ENCODE measurements around the gene SLC29A3. TPM values are rescaled to one million over a fixed set of nuclear protein-coding genes. Genes with fewer than 3 reads are reported as not detected.

SLC29A3 gene
- total RNA-seq, 2 donors from 2014 or later: 3.2 to 3.3 TPM

GRCh38 chr10:71312220-71312619 is 6.8 kb upstream of the SLC29A3 start:
- no peak overlapping the region for H3K4me3 Mint-ChIP-seq
- no peak for ATAC-seq
- H3K27ac Mint-ChIP-seq: no peak overlapping the region
- H3K4me1 Mint-ChIP-seq: no peaks in the 10 kb centered on the region
- DNase-seq: no peak
- no peaks in the 10 kb centered on the region for H3K9me3 ChIP-seq (ENCODE audit: control insufficient read depth, low read length, poor library complexity, severe bottlenecking)
- no peaks in the 10 kb centered on the region for H3K36me3 Mint-ChIP-seq (ENCODE audit: low read depth)
- peaks cover 38% of the 10 kb centered on the region for H3K27me3 Mint-ChIP-seq

GRCh38 chr10:71312811-71313789 is 6.0 kb upstream of the SLC29A3 start:
- peaks cover 38% of the 10 kb centered on the region for H3K27me3 Mint-ChIP-seq
- H3K36me3 Mint-ChIP-seq (ENCODE audit: low read depth): no peaks in the 10 kb centered on the region
- DNase-seq (no peak), ATAC-seq (no peak)
- H3K4me3 Mint-ChIP-seq: no peak overlapping the region
- no peak overlapping the region for H3K27ac Mint-ChIP-seq
- no peaks in the 10 kb centered on the region for H3K4me1 Mint-ChIP-seq
- no peaks in the 10 kb centered on the region for H3K9me3 ChIP-seq (ENCODE audit: control insufficient read depth, low read length, poor library complexity, severe bottlenecking)

GRCh38 chr10:71314028-71314693 is 4.9 kb upstream of the SLC29A3 start:
- no peak overlapping the region for H3K27ac Mint-ChIP-seq
- no peak overlapping the region for H3K4me3 Mint-ChIP-seq
- peaks cover 5% of the 10 kb centered on the region for H3K4me1 Mint-ChIP-seq
- ATAC-seq: peak; percentile 42
- peaks cover 34% of the 10 kb centered on the region for H3K27me3 Mint-ChIP-seq
- peak; percentile 32 to 43 (median 35) for DNase-seq
- H3K9me3 ChIP-seq (ENCODE audit: control insufficient read depth, low read length, poor library complexity, severe bottlenecking): no peaks in the 10 kb centered on the region
- H3K36me3 Mint-ChIP-seq (ENCODE audit: low read depth): no peaks in the 10 kb centered on the region

GRCh38 chr10:71314694-71315225 is 4.3 kb upstream of the SLC29A3 start:
- no peak overlapping the region for H3K4me3 Mint-ChIP-seq
- DNase-seq (no peak), ATAC-seq (no peak)
- peaks cover 8% of the 10 kb centered on the region for H3K4me1 Mint-ChIP-seq
- no peaks in the 10 kb centered on the region for H3K36me3 Mint-ChIP-seq (ENCODE audit: low read depth)
- H3K27me3 Mint-ChIP-seq: peaks cover 28% of the 10 kb centered on the region
- H3K9me3 ChIP-seq (ENCODE audit: control insufficient read depth, low read length, poor library complexity, severe bottlenecking): no peaks in the 10 kb centered on the region
- no peak overlapping the region for H3K27ac Mint-ChIP-seq

- H3K9me3 ChIP-seq (ENCODE audit: control insufficient read depth, low read length, poor library complexity, severe bottlenecking): no peaks in the 10 kb centered on the region
- DNase-seq (no peak), ATAC-seq (no peak)
- H3K4me3 Mint-ChIP-seq: no peak overlapping the region
- H3K4me1 Mint-ChIP-seq: peaks cover 8% of the 10 kb centered on the region
- H3K27ac Mint-ChIP-seq: peak overlapping the region; percentile 16
- no peaks in the 10 kb centered on the region for H3K36me3 Mint-ChIP-seq (ENCODE audit: low read depth)
- H3K27me3 Mint-ChIP-seq: peaks cover 18% of the 10 kb centered on the region
Observed at GRCh38 chr10:71316056-71316785, 2.8 kb upstream of the SLC29A3 start.

- H3K9me3 ChIP-seq (ENCODE audit: control insufficient read depth, low read length, poor library complexity, severe bottlenecking): no peaks in the 10 kb centered on the region
- peaks cover 8% of the 10 kb centered on the region for H3K4me1 Mint-ChIP-seq
- no peaks in the 10 kb centered on the region for H3K36me3 Mint-ChIP-seq (ENCODE audit: low read depth)
- H3K4me3 Mint-ChIP-seq: no peak overlapping the region
- H3K27ac Mint-ChIP-seq: peak overlapping the region; percentile 16
- no peak for ATAC-seq
- H3K27me3 Mint-ChIP-seq: peaks cover 15% of the 10 kb centered on the region
- DNase-seq: no peak
Observed at GRCh38 chr10:71316786-71317160, 2.3 kb upstream of the SLC29A3 start.

- peak overlapping the region; percentile 49 for H3K4me3 Mint-ChIP-seq
- H3K27ac Mint-ChIP-seq: no peak overlapping the region
- no peak for DNase-seq
- H3K36me3 Mint-ChIP-seq (ENCODE audit: low read depth): no peaks in the 10 kb centered on the region
- no peak for ATAC-seq
- peaks cover 13% of the 10 kb centered on the region for H3K27me3 Mint-ChIP-seq
- H3K4me1 Mint-ChIP-seq: peaks cover 8% of the 10 kb centered on the region
- H3K9me3 ChIP-seq (ENCODE audit: control insufficient read depth, low read length, poor library complexity, severe bottlenecking): no peaks in the 10 kb centered on the region
Observed at GRCh38 chr10:71317739-71318138, 1.3 kb upstream of the SLC29A3 start.

GRCh38 chr10:71319800-71320392 is 837 bp downstream of the SLC29A3 start:
- peaks cover 7% of the 10 kb centered on the region for H3K36me3 Mint-ChIP-seq (ENCODE audit: low read depth)
- H3K27ac Mint-ChIP-seq: peak overlapping the region; percentile 88
- peak overlapping the region; percentile 95 for H3K4me3 Mint-ChIP-seq
- DNase-seq (no peak), ATAC-seq (no peak)
- peaks cover 4% of the 10 kb centered on the region for H3K27me3 Mint-ChIP-seq
- H3K4me1 Mint-ChIP-seq: peaks cover 15% of the 10 kb centered on the region
- no peaks in the 10 kb centered on the region for H3K9me3 ChIP-seq (ENCODE audit: control insufficient read depth, low read length, poor library complexity, severe bottlenecking)

- Mint-ChIP-seq H3K27me3 (peaks cover 4% of the 10 kb centered on the region), H3K4me3 (peak overlapping the region; percentile 49), H3K4me1 (peaks cover 15% of the 10 kb centered on the region), H3K27ac (no peak overlapping the region), H3K36me3 (ENCODE audit: low read depth) (peaks cover 7% of the 10 kb centered on the region)
- ATAC-seq (no peak), DNase-seq (no peak)
- no peaks in the 10 kb centered on the region for H3K9me3 ChIP-seq (ENCODE audit: control insufficient read depth, low read length, poor library complexity, severe bottlenecking)
Observed at GRCh38 chr10:71320592-71320991, 1.5 kb downstream of the SLC29A3 start.

GRCh38 chr10:71321386-71321785 is 2.3 kb downstream of the SLC29A3 start:
- H3K36me3 Mint-ChIP-seq (ENCODE audit: low read depth): peaks cover 7% of the 10 kb centered on the region
- ATAC-seq (no peak), DNase-seq (no peak)
- peaks cover 15% of the 10 kb centered on the region for H3K4me1 Mint-ChIP-seq
- H3K4me3 Mint-ChIP-seq: no peak overlapping the region
- H3K9me3 ChIP-seq (ENCODE audit: control insufficient read depth, low read length, poor library complexity, severe bottlenecking): no peaks in the 10 kb centered on the region
- H3K27me3 Mint-ChIP-seq: peaks cover 4% of the 10 kb centered on the region
- no peak overlapping the region for H3K27ac Mint-ChIP-seq

- Mint-ChIP-seq H3K27me3 (no peaks in the 10 kb centered on the region), H3K4me1 (peaks cover 23% of the 10 kb centered on the region), H3K36me3 (ENCODE audit: low read depth) (peaks cover 10% of the 10 kb centered on the region), H3K4me3 (no peak overlapping the region), H3K27ac (no peak overlapping the region)
- H3K9me3 ChIP-seq (ENCODE audit: control insufficient read depth, low read length, poor library complexity, severe bottlenecking): no peaks in the 10 kb centered on the region
- no peak for ATAC-seq
- no peak for DNase-seq
Observed at GRCh38 chr10:71323407-71323806, 4.3 kb downstream of the SLC29A3 start.

GRCh38 chr10:71324743-71325142 is 5.7 kb downstream of the SLC29A3 start:
- no peak overlapping the region for H3K27ac Mint-ChIP-seq
- peaks cover 10% of the 10 kb centered on the region for H3K36me3 Mint-ChIP-seq (ENCODE audit: low read depth)
- no peak for ATAC-seq
- H3K4me3 Mint-ChIP-seq: no peak overlapping the region
- H3K4me1 Mint-ChIP-seq: peaks cover 19% of the 10 kb centered on the region
- DNase-seq: no peak
- H3K27me3 Mint-ChIP-seq: no peaks in the 10 kb centered on the region
- H3K9me3 ChIP-seq (ENCODE audit: control insufficient read depth, low read length, poor library complexity, severe bottlenecking): no peaks in the 10 kb centered on the region
